ENCODE results near the gene PPP4R2. TPM values are rescaled to one million over a fixed set of nuclear protein-coding genes. Genes with fewer than 3 reads are reported as not detected.

Gene PPP4R2
- total and polyA plus RNA-seq, 2 donors (not counting 1 experiment from before 2014, with no cell fraction given), result 9.8 to 57.5 TPM

- Histone ChIP-seq H3K4me1 (ENCODE audit: control insufficient read depth in 2 of 2, insufficient read depth in 2 of 2, low read length in 2 of 2) (peaks cover 0 to 3% of the 10 kb centered on the region in 2 donors), H3K79me2 (ENCODE audit: control insufficient read depth, insufficient read depth, low read length) (no peaks in the 10 kb centered on the region), H4K20me1 (ENCODE audit: control insufficient read depth, insufficient read depth, low read length, poor library complexity, severe bottlenecking) (no peaks in the 10 kb centered on the region), H3K4me3 (ENCODE audit: control extremely low read depth in 1 of 5, extremely low read depth in 1 of 5, insufficient read depth in 1 of 5, low read depth in 2 of 5, low read length in 4 of 5) (no peak overlapping the region), H3K36me3 (replicated peaks in 1 of 2; ENCODE audit: control extremely low read depth in 1 of 2, control insufficient read depth in 1 of 2, extremely low read depth in 1 of 2, insufficient read depth in 2 of 2, low read length in 1 of 2) (no peaks in the 10 kb centered on the region), H2AFZ (ENCODE audit: insufficient read depth, low read depth, low read length, poor library complexity, severe bottlenecking) (no peak overlapping the region), H3K27me3 (replicated peaks in 1 of 4; ENCODE audit: control extremely low read depth in 1 of 4, control insufficient read depth in 3 of 4, insufficient read depth in 4 of 4, low read length in 3 of 4) (peaks cover 0 to 4% (median 0%) of the 10 kb centered on the region in 4 experiments), H3K4me2 (replicated peaks; ENCODE audit: low read depth, low read length, poor library complexity, severe bottlenecking) (no peak overlapping the region), H3K27ac (ENCODE audit: low read length in 2 of 2) (no peak overlapping the region), H3K9ac (ENCODE audit: low read length) (no peak overlapping the region), H3K9me3 (ENCODE audit: control extremely low read depth in 1 of 3, control insufficient read depth in 2 of 3, insufficient read depth in 1 of 3, low read length in 2 of 3) (no peaks in the 10 kb centered on the region)
- no peak for DNase-seq
- no peak for ATAC-seq (ENCODE audit: low read depth)
- Mint-ChIP-seq H3K4me3 (no peak overlapping the region), H3K9me3 (ENCODE audit: insufficient read depth) (no peaks in the 10 kb centered on the region), H3K27ac (no peak overlapping the region), H3K27me3 (peaks cover 20% of the 10 kb centered on the region), H3K4me1 (peaks cover 9% of the 10 kb centered on the region)
- intact Hi-C loops (cut with micrococcal nuclease), result no loop called here
- CTCF ChIA-PET, result no interaction called here
- POLR2A ChIA-PET, result no interaction called here
- no peak for TF ChIP-seq CTCF (IDR thresholded peaks at IDR 0.05)
- no peak for TF ChIP-seq EZH2 (IDR thresholded peaks at IDR 0.05; ENCODE audit: borderline replicate concordance, insufficient read depth, low read depth, low read length, poor library complexity, severe bottlenecking)
- WGBS (ENCODE audit: insufficient coverage), result no CpG with 5 or more reads among the region's 6 CpGs
Observed at GRCh38 chr3:72951259-72951722, 45.3 kb upstream of the PPP4R2 start.

- Mint-ChIP-seq H3K4me1 (peaks cover 13% of the 10 kb centered on the region), H3K4me3 (no peak overlapping the region), H3K27ac (no peak overlapping the region), H3K9me3 (ENCODE audit: insufficient read depth) (no peaks in the 10 kb centered on the region), H3K27me3 (peaks cover 18% of the 10 kb centered on the region)
- H3K9ac ChIP-seq (ENCODE audit: low read length), result no peak overlapping the region
- ChIA-PET POLR2A (no interaction called here), CTCF (interaction anchor here (0.6 to 1.2 kb wide), 2 partner anchors 103 to 162 kb away, joined by 3 read pairs; no protein-coding TSS in a partner anchor)
- no peak overlapping the region for H3K4me3 ChIP-seq (ENCODE audit: control extremely low read depth in 1 of 5, extremely low read depth in 1 of 5, insufficient read depth in 1 of 5, low read depth in 2 of 5, low read length in 4 of 5)
- ATAC-seq (ENCODE audit: low read depth) (no peak), DNase-seq (no peak)
- no peaks in the 10 kb centered on the region for H4K20me1 ChIP-seq (ENCODE audit: control insufficient read depth, insufficient read depth, low read length, poor library complexity, severe bottlenecking)
- H2AFZ ChIP-seq (ENCODE audit: insufficient read depth, low read depth, low read length, poor library complexity, severe bottlenecking), result no peak overlapping the region
- no peak overlapping the region for H3K27ac ChIP-seq (ENCODE audit: low read length in 2 of 2)
- WGBS (ENCODE audit: insufficient coverage), result 78% methylated on average over 4 of the region's 7 CpGs
- peaks cover 0 to 4% (median 0%) of the 10 kb centered on the region in 4 experiments for H3K27me3 ChIP-seq (replicated peaks in 1 of 4; ENCODE audit: control extremely low read depth in 1 of 4, control insufficient read depth in 3 of 4, insufficient read depth in 4 of 4, low read length in 3 of 4)
- peaks cover 0 to 3% of the 10 kb centered on the region in 2 donors for H3K4me1 ChIP-seq (ENCODE audit: control insufficient read depth in 2 of 2, insufficient read depth in 2 of 2, low read length in 2 of 2)
- H3K79me2 ChIP-seq (ENCODE audit: control insufficient read depth, insufficient read depth, low read length), result no peaks in the 10 kb centered on the region
- no peaks in the 10 kb centered on the region for H3K9me3 ChIP-seq (ENCODE audit: control extremely low read depth in 1 of 3, control insufficient read depth in 2 of 3, insufficient read depth in 1 of 3, low read length in 2 of 3)
- TF ChIP-seq EZH2 (IDR thresholded peaks at IDR 0.05; ENCODE audit: borderline replicate concordance, insufficient read depth, low read depth, low read length, poor library complexity, severe bottlenecking), result no peak
- TF ChIP-seq CTCF (IDR thresholded peaks at IDR 0.05), result no peak
- no peaks in the 10 kb centered on the region for H3K36me3 ChIP-seq (replicated peaks in 1 of 2; ENCODE audit: control extremely low read depth in 1 of 2, control insufficient read depth in 1 of 2, extremely low read depth in 1 of 2, insufficient read depth in 2 of 2, low read length in 1 of 2)
- intact Hi-C loops (cut with micrococcal nuclease), result no loop called here
- H3K4me2 ChIP-seq (replicated peaks; ENCODE audit: low read depth, low read length, poor library complexity, severe bottlenecking), result no peak overlapping the region
Observed at GRCh38 chr3:72953325-72953956, 43.2 kb upstream of the PPP4R2 start.
